HepG2 (cell line): Measurements from ENCODE around the gene CHAF1A. TPM values are rescaled to one million over a fixed set of nuclear protein-coding genes. Genes with fewer than 3 reads are reported as not detected.

Source experiments
- CEBPZ ChIP-seq: IDR thresholded peaks from 2 replicates; pipeline ENCODE4 v1.6.1; 2012; ENCODE audit warnings: low read length, improper control_type of control experiment
- ETV6 ChIP-seq: sonication (generic); formaldehyde crosslinking; conservative IDR thresholded peaks from 2 replicates; pipeline ENCODE4 v1.4.0; 2020; ENCODE audit warnings: missing genetic modification reagents
- FOSL2 ChIP-seq: sonication (generic); formaldehyde crosslinking; IDR thresholded peaks from 2 replicates; pipeline ENCODE4 v1.4.0; 2020; ENCODE audit warnings: missing genetic modification reagents
- NKX3-1 ChIP-seq: sonication (generic); formaldehyde crosslinking; IDR thresholded peaks from 2 replicates; pipeline ENCODE4 v1.5.0; 2020; ENCODE audit warnings: missing genetic modification reagents
- PRPF4 ChIP-seq: fragments of 200-400 bp; formaldehyde crosslinking; IDR thresholded peaks from 2 replicates; pipeline ENCODE4 v1.6.1; 2016; ENCODE audit warnings: low read length, low read depth; ENCODE audit not compliant: poor library complexity, severe bottlenecking
- SMAD9 ChIP-seq: sonication (generic); formaldehyde crosslinking; IDR thresholded peaks from 2 replicates; pipeline ENCODE4 v1.5.1; 2020; ENCODE audit warnings: mild to moderate bottlenecking, missing genetic modification reagents
- SP140L ChIP-seq: sonication (generic); formaldehyde crosslinking; IDR thresholded peaks from 2 replicates; pipeline ENCODE4 v1.4.0; 2020; ENCODE audit warnings: missing genetic modification reagents, borderline replicate concordance
- TFDP2 ChIP-seq: sonication (generic); formaldehyde crosslinking; IDR thresholded peaks from 2 replicates; pipeline ENCODE4 v1.4.0; 2020; ENCODE audit warnings: missing genetic modification reagents
- ZKSCAN8 ChIP-seq: IDR thresholded peaks from 2 replicates; pipeline ENCODE4 v1.6.1; 2016; ENCODE audit warnings: borderline replicate concordance, missing genetic modification reagents, missing compliant biosample characterization
- ZNF230 ChIP-seq: sonication (generic); formaldehyde crosslinking; IDR thresholded peaks from 2 replicates; pipeline ENCODE4 v1.4.0; 2020; ENCODE audit warnings: mild to moderate bottlenecking, missing genetic modification reagents
- ZNF3 ChIP-seq: IDR thresholded peaks from 2 replicates; pipeline ENCODE4 v1.7.0; 2017; ENCODE audit warnings: inconsistent platforms
- ZNF546 ChIP-seq: sonication (generic); formaldehyde crosslinking; conservative IDR thresholded peaks from 2 replicates; pipeline ENCODE4 v1.8.1; 2023; ENCODE audit warnings: mild to moderate bottlenecking, missing genetic modification reagents
- ZNF562 ChIP-seq: sonication (generic); formaldehyde crosslinking; IDR thresholded peaks from 2 replicates; pipeline ENCODE4 v1.8.0; 2022; ENCODE audit warnings: missing genetic modification reagents, borderline replicate concordance
- ZNF687 ChIP-seq: sonication (generic); formaldehyde crosslinking; IDR thresholded peaks from 2 replicates; pipeline ENCODE4 v1.5.1; 2020; ENCODE audit warnings: mild to moderate bottlenecking, missing genetic modification reagents, moderate library complexity
- polyA plus RNA-seq, 8 experiments: library from polyadenylated mRNA; depleted of rRNA in 3 of 8; stranded (reverse) in 7 of 8; unstranded in 1 of 8; fragments of >200 nt; fragmentation: Illumina TruSeq in 4 of 8; extraction: Trizol in 4 of 8; gene quantifications; 2 replicates each; pipeline versions ENCODE4 v1.2.1 to v1.2.3, GENCODE V29; 2011 to 2016; ENCODE audit warnings: low read depth in 4 of 8, missing spikeins in 1 of 8, mixed read lengths in 1 of 8; ENCODE audit not compliant: insufficient read depth in 1 of 8
- total RNA-seq, 5 experiments: library from RNA; depleted of rRNA; stranded (reverse); fragments of >200 nt; fragmentation: Illumina TruSeq; extraction: Trizol; gene quantifications; 2 replicates each; pipeline ENCODE4 v1.2.3, GENCODE V29; 2016; ENCODE audit warnings: low read depth in 1 of 5
- TF ChIP-seq, protein P1 (sequence below), 2 experiments: sonication (generic) in 1 of 2; formaldehyde crosslinking in 1 of 2; IDR thresholded peaks; 2 replicates each; pipeline versions ENCODE4 v1.4.0 to v1.6.1; 2016 to 2020; ENCODE audit warnings: borderline replicate concordance in 1 of 2, low read depth in 1 of 2, mild to moderate bottlenecking in 1 of 2, missing genetic modification reagents in 1 of 2

The CHAF1A gene
- total and polyA plus RNA-seq, 2 of the 13 experiments (the other 11 are each of a cell fraction or from before 2014, with no cell fraction given), result 11.0 to 34.8 TPM

DNA sequence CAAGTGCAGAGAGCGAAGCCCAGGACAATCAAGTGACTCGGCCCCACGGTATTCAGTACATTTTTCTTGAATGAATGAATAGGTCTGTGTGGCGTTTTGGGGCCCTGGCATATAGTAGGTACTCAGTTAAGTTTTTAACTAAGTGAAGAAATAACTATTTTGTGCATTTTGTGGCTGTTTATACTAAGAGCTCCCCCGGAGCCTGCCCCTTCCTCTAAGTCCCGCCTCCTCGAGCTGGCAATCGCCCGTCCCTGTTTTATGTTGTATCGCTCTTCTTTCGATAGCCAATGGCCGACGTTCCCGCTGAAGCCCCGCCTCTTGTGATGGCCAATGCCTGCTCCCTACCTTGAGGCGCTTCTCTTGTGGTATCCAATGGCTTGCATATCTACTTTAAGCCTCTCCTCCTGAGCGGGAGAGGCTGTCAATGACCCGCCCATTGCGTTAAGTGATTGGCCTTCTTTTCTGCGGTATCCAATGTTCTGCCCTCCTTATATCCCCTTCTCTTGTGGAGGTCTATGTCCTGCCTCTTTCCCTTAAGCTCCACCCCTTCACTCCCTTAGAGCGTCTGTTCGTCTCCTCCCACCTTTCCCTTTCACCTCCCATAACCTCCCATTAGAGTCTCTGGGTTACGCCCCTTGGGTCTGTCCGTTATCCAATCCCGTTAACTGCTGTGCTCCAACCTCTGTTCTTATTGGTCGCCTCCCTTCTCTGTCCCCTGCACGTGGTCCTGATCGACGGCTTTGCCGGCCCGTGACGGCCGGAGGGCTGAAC is 69.1 kb downstream of the CHAF1A start (continued):
- TF ChIP-seq CEBPZ (peak; percentile 84), SP140L (no peak), ETV6 (no peak), ZNF3 (CRISPR knock-in tag) (peak; percentile 66), ZNF230 (CRISPR knock-in tag) (no peak), ZNF546 (CRISPR knock-in tag) (no peak), ZNF562 (CRISPR knock-in tag) (no peak), ZNF687 (no peak), FOSL2 (no peak), NKX3-1 (no peak), SMAD9 (CRISPR knock-in tag) (no peak), TFDP2 (CRISPR knock-in tag) (peak; percentile 62; the same call in 1 of the 2 replicates), PRPF4 (no peak), ZKSCAN8 (CRISPR knock-in tag) (no peak)
- TF ChIP-seq, protein P1, sequence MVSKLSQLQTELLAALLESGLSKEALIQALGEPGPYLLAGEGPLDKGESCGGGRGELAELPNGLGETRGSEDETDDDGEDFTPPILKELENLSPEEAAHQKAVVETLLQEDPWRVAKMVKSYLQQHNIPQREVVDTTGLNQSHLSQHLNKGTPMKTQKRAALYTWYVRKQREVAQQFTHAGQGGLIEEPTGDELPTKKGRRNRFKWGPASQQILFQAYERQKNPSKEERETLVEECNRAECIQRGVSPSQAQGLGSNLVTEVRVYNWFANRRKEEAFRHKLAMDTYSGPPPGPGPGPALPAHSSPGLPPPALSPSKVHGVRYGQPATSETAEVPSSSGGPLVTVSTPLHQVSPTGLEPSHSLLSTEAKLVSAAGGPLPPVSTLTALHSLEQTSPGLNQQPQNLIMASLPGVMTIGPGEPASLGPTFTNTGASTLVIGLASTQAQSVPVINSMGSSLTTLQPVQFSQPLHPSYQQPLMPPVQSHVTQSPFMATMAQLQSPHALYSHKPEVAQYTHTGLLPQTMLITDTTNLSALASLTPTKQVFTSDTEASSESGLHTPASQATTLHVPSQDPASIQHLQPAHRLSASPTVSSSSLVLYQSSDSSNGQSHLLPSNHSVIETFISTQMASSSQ (IDR thresholded peaks at IDR 0.05; ENCODE audit: low read depth), result no peak
- TF ChIP-seq, protein P1 (CRISPR knock-in tag; IDR thresholded peaks at IDR 0.05; ENCODE audit: borderline replicate concordance), result no peak
